Motor neuron (in vitro differentiated cells): Measurements from ENCODE around the gene FBXW2. TPM values are rescaled to one million over a fixed set of nuclear protein-coding genes. Genes with fewer than 3 reads are reported as not detected.
"Not testable (repeated sequence)": the region's sequence is repeated elsewhere in the genome, so short reads cannot be mapped to it uniquely, and the experiment has no call there.

ENCODE experiments used
- ATAC-seq, 8 experiments: fragments of 200-7000 bp; cut with Tn5 transposase; replicated peaks in 6 of 8; 2 replicates each; pipeline ENCODE4 v1.8.0; 2021; ENCODE audit warnings: mild to moderate bottlenecking in 8 of 8, moderate library complexity in 8 of 8
- H3K27ac ChIP-seq, 2 donors: fragments of 250-450 bp; sonication (Bioruptor Pico); 2 replicates each; pipeline ENCODE4 v1.9.0; 2021; ENCODE audit warnings: antibody characterized with exemption in 2 of 2, mild to moderate bottlenecking in 2 of 2, moderate library complexity in 1 of 2
- H3K4me1 ChIP-seq, 2 donors: fragments of 250-450 bp; sonication (Bioruptor Pico); replicated peaks in 1 of 2; 2 replicates each; pipeline ENCODE4 v1.6.1; 2021; ENCODE audit warnings: antibody characterized with exemption in 2 of 2, mild to moderate bottlenecking in 2 of 2, moderate library complexity in 1 of 2
- H3K4me3 ChIP-seq, 5 donors: fragments of 250-450 bp; sonication (Bioruptor Pico); 2 replicates each; pipeline ENCODE4 v1.9.0; 2021; ENCODE audit warnings: antibody characterized with exemption in 5 of 5, mild to moderate bottlenecking in 5 of 5, moderate library complexity in 4 of 5
- WGBS, 10 experiments: fragments of 450-650 bp; shearing (Covaris generic); methylation state at CpG; one replicate each; pipeline ENCODE4 v1.0.0; 2022; 5-methylcytosine and 5-hydroxymethylcytosine counted together
- in situ Hi-C, 9 experiments: fragments of 400-800 bp; cut with MboI; loops; one replicate each; pipeline ENCODE4 v1.15.0; 2021; ENCODE audit warnings: low sequenced_read_pairs in 9 of 9, low pct_unique_long_range_greater_than_20kb in 2 of 9; ENCODE audit not compliant: unreplicated experiment in 9 of 9
- total RNA-seq, 8 experiments: library from RNA; unstranded; fragments of 300-600 nt; gene quantifications; 2 replicates each; pipeline versions ENCODE4 v1.2.3 to v1.2.4, GENCODE V29; 2022

FBXW2 gene
- total RNA-seq, 8 experiments from 2014 or later: 13.7 to 72.2 (median 25.4) TPM

GRCh38 chr9:120757026-120757913 lies 35.9 kb downstream of the FBXW2 start:
- WGBS, 10 experiments: 19 to 100% (median 87%) methylated on average over 1 to 6 of the region's 6 CpGs
- Histone ChIP-seq H3K4me1 (no peaks in the 10 kb centered on the region), H3K27ac (no peak overlapping the region), H3K4me3 (no peak overlapping the region)
- peak in 1 of 8 experiments; percentile 52 for ATAC-seq
- in situ Hi-C loops: loop anchor here in 6 of 9 experiments (25.0 kb wide), 2 partner anchors 180 to 305 kb away; partner anchors contain the start of genes C5 (in 4 of the 6), CNTRL (in 4 of the 6) and TRAF1 (in 4 of the 6)

GRCh38 chr9:120756531-120756930 lies 36.7 kb downstream of the FBXW2 start:
- in situ Hi-C loops: loop anchor here in 6 of 9 experiments (25.0 kb wide), 2 partner anchors 181 to 306 kb away; partner anchors contain the start of genes C5 (in 4 of the 6), CNTRL (in 4 of the 6) and TRAF1 (in 4 of the 6)
- Histone ChIP-seq H3K27ac (no peak overlapping the region), H3K4me1 (no peaks in the 10 kb centered on the region), H3K4me3 (no peak overlapping the region)
- 0 to 88% (median 60%) methylated on average over 1 of the region's 1 CpG; no CpG with 5 or more reads in 3 of the 10 experiments for WGBS, 10 experiments
- ATAC-seq: no peak

GRCh38 chr9:120755810-120756434 lies 37.3 kb downstream of the FBXW2 start:
- 0 to 55% (median 29%) methylated on average over 1 to 6 of the region's 6 CpGs; no CpG with 5 or more reads in 1 of the 10 experiments for WGBS, 10 experiments
- Histone ChIP-seq H3K4me3 (no peak overlapping the region), H3K27ac (no peak overlapping the region), H3K4me1 (no peaks in the 10 kb centered on the region)
- in situ Hi-C loops: loop anchor here in 6 of 9 experiments (25.0 kb wide), 2 partner anchors 181 to 306 kb away; partner anchors contain the start of genes C5 (in 4 of the 6), CNTRL (in 4 of the 6) and TRAF1 (in 4 of the 6)
- ATAC-seq: peak in 6 of 8 experiments; percentile 43 to 74 (median 58)

GRCh38 chr9:120755044-120755443 lies 38.2 kb downstream of the FBXW2 start:
- Histone ChIP-seq H3K27ac (no peak overlapping the region), H3K4me3 (no peak overlapping the region), H3K4me1 (no peaks in the 10 kb centered on the region)
- 100% methylated on average over 1 of the region's 2 CpGs; no CpG with 5 or more reads in 9 of the 10 experiments for WGBS, 10 experiments
- peak in 1 of 8 experiments; percentile 17 for ATAC-seq
- in situ Hi-C loops: loop anchor here in 6 of 9 experiments (25.0 kb wide), 2 partner anchors 182 to 307 kb away; partner anchors contain the start of genes C5 (in 4 of the 6), CNTRL (in 4 of the 6) and TRAF1 (in 4 of the 6)

- Histone ChIP-seq H3K4me3 (no peak overlapping the region), H3K27ac (no peak overlapping the region), H3K4me1 (no peaks in the 10 kb centered on the region)
- 20 to 100% (median 86%) methylated on average over 1 to 5 of the region's 5 CpGs; no CpG with 5 or more reads in 4 of the 10 experiments for WGBS, 10 experiments
- no peak for ATAC-seq
- in situ Hi-C loops: loop anchor here in 6 of 9 experiments (25.0 kb wide), 2 partner anchors 187 to 312 kb away; partner anchors contain the start of genes C5 (in 4 of the 6), CNTRL (in 4 of the 6) and TRAF1 (in 4 of the 6)
Measured at GRCh38 chr9:120750421-120750820, 42.8 kb downstream of the FBXW2 start.

- not testable (repeated sequence) for ATAC-seq
Measured at GRCh38 chr9:120746366-120746765, 46.9 kb downstream of the FBXW2 start.

GRCh38 chr9:120745278-120745677 lies 47.9 kb downstream of the FBXW2 start:
- WGBS, 10 experiments: 83 to 100% (median 95%) methylated on average over 1 to 6 of the region's 6 CpGs
- Histone ChIP-seq H3K4me1 (no peaks in the 10 kb centered on the region), H3K27ac (no peak overlapping the region), H3K4me3 (no peak overlapping the region)
- no peak for ATAC-seq
- in situ Hi-C loops: loop anchor here in 1 of 9 experiments (25.0 kb wide), 1 partner anchor 317 kb away; the partner anchor contains the start of genes C5 and CNTRL

More at GRCh38 chr9:120746366-120746765, 46.9 kb downstream of the FBXW2 start:
- not testable (repeated sequence) for H3K4me1 ChIP-seq, H3K4me3 ChIP-seq, H3K27ac ChIP-seq
- in situ Hi-C loops: loop anchor here in 1 of 9 experiments (25.0 kb wide), 1 partner anchor 316 kb away; the partner anchor contains the start of genes C5 and CNTRL
- 97 to 100% methylated on average over 2 to 7 of the region's 26 CpGs; no CpG with 5 or more reads in 8 of the 10 experiments for WGBS, 10 experiments

- H3K4me1 ChIP-seq: no peaks in the 10 kb centered on the region
- whole genome bisulfite sequencing, 10 experiments: 52 to 100% (median 95%) methylated on average over 1 to 4 of the region's 6 CpGs; no CpG with 5 or more reads in 2 of the 10 experiments
- in situ Hi-C loops: loop anchor here in 1 of 9 experiments (25.0 kb wide), 1 partner anchor 319 kb away; the partner anchor contains the start of genes C5 and CNTRL
- H3K27ac ChIP-seq: no peak overlapping the region
- no peak overlapping the region for H3K4me3 ChIP-seq
- ATAC-seq: peak in 5 of 8 experiments; percentile 30 to 98 (median 92)
Measured at GRCh38 chr9:120742951-120743416, 50.2 kb downstream of the FBXW2 start.

GRCh38 chr9:120741701-120742100 lies 51.5 kb downstream of the FBXW2 start:
- no peaks in the 10 kb centered on the region for H3K4me1 ChIP-seq
- H3K27ac ChIP-seq: no peak overlapping the region
- in situ Hi-C loops: loop anchor here in 1 of 9 experiments (25.0 kb wide), 1 partner anchor 321 kb away; the partner anchor contains the start of genes C5 and CNTRL
- H3K4me3 ChIP-seq: no peak overlapping the region
- 33 to 100% (median 86%) methylated on average over 1 of the region's 1 CpG; no CpG with 5 or more reads in 3 of the 10 experiments for WGBS, 10 experiments
- no peak for ATAC-seq

GRCh38 chr9:120741191-120741590 lies 52.0 kb downstream of the FBXW2 start:
- Histone ChIP-seq H3K4me1 (no peaks in the 10 kb centered on the region), H3K27ac (no peak overlapping the region), H3K4me3 (no peak overlapping the region)
- in situ Hi-C loops: loop anchor here in 1 of 9 experiments (25.0 kb wide), 1 partner anchor 321 kb away; the partner anchor contains the start of genes C5 and CNTRL
- no peak for ATAC-seq
- WGBS, 10 experiments: 70 to 100% (median 88%) methylated on average over 1 of the region's 1 CpG; no CpG with 5 or more reads in 3 of the 10 experiments

- in situ Hi-C loops: loop anchor here in 1 of 9 experiments (25.0 kb wide), 1 partner anchor 322 kb away; the partner anchor contains the start of genes C5 and CNTRL
- ATAC-seq: no peak
- Histone ChIP-seq H3K4me3 (no peak overlapping the region), H3K27ac (no peak overlapping the region), H3K4me1 (no peaks in the 10 kb centered on the region)
Measured at GRCh38 chr9:120740132-120740531, 53.1 kb downstream of the FBXW2 start.
